NOMO-1 treated with dmso at 0.1 percent for 144 hours (cell line): ENCODE measurements around the gene ARRDC1.
"Not testable (repeated sequence)": the region's sequence is repeated elsewhere in the genome, so short reads cannot be mapped to it uniquely, and the experiment has no call there.

Experiments
- DNase-seq: peaks from one replicate; lab custom pipeline; 2025; ENCODE audit not compliant: unreplicated experiment; lab: John Stamatoyannopoulos, UW

The ARRDC1 gene

GRCh38 chr9:137611623-137612609 lies 6.4 kb downstream of the ARRDC1 start:
- no peak for DNase-seq

DNA sequence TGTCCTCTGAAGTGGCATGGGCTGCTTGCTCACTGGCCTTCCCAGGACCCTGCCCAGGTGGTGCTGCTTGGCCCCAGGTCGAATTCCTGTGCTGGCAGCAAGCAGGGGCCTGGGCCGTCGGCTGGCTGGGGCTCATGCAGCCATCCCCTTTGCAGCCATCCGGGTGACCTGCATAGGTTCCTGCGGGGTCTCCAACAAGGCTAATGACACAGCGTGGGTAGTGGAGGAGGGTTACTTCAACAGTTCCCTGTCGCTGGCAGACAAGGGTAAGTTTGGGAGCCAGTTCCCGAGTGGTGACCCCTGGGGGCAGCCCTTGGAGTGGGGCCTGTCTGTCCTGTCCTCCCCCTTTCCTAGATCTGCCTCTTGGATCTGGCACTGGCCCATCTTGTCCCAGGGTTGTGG lies 7.3 kb downstream of the ARRDC1 start:
- DNase-seq, result no peak

- no peak for DNase-seq
Observed at GRCh38 chr9:137613259-137613658, 7.8 kb downstream of the ARRDC1 start.

DNA sequence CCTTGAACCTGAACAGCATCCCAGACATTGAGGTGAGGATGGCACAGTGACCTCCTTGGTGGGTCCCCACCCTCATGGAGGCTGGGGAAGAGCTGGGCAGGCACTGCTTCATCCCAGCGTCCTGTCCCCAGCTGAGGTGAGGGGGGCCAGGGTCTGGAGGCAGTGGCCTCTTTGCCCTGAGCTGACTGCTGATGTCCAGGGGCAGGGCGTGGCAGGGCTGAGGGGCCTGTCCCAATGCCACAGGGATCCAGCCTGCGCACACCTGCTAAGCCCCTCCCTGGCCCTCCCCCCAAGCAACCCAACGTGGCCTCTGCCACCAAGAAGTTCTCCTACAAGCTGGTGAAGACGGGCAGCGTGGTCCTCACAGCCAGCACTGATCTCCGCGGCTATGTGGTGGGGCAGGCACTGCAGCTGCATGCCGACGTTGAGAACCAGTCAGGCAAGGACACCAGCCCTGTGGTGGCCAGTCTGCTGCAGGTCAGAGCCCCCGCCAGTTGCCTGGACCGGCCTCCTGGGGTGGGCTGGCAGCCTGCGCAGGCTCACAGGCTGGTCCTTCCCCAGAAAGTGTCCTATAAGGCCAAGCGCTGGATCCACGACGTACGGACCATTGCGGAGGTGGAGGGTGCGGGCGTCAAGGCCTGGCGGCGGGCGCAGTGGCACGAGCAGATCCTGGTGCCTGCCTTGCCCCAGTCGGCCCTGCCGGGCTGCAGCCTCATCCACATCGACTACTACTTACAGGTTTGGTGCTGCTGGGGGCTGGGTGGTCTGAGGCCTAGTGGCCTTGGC lies 8.4 kb downstream of the ARRDC1 start:
- DNase-seq, result no peak

- DNase-seq, result no peak
Observed at GRCh38 chr9:137614631-137615386, 9.3 kb downstream of the ARRDC1 start.

DNA sequence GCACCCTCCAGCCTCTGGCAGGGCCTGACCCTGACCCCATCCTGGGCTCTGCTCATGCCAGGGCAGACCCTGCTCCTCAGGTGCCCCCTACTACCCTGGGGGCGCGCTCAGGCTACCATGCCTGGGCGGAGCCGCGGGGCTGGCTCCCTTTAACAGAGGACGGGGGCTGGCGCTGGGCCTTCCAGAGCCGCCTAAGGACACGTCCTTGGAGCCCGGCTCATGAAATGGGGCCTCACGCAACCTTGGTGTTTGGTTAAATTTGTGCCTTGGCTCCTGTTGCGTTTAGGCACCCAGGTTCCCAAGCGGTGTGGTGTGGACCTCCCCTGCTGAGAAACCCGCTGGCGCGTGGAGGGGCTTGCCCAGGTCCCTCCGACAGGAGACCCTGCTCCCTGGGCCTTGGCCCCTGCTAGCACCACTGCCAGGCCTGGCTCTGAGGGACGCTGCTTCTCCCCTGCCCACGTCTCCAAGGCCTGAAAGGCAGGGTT lies 9.9 kb downstream of the ARRDC1 start:
- no peak for DNase-seq

GRCh38 chr9:137618105-137619067 lies 12.9 kb downstream of the ARRDC1 start, which contains the start of gene EHMT1:
Gene EHMT1 (plus strand): TSS chr9:137619005. CDS start chr9:137619029, 24 bp downstream.
- peak; percentile 78 for DNase-seq

- no peak for DNase-seq
Observed at GRCh38 chr9:137619240-137620047, 14.0 kb downstream of the ARRDC1 start.

DNA sequence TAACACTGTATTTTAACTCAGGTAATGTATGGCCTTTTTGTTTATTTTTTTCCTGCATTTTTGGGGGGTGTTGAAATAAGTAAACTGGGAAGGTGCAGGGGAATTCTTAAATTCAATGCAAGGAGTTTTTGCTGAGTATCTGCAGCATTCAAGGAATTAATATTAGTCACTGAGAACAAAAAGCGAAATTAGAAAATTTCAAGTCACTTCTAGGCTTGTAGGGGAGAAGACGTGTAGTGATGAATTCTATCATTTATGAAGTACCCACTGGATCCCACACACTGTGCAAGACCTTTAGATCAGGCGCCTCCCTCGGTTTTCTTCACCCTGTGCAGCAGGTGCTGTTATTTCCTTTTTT lies 14.5 kb downstream of the ARRDC1 start:
- no peak for DNase-seq

- no peak for DNase-seq
Observed at GRCh38 chr9:137620581-137620980, 15.1 kb downstream of the ARRDC1 start.

DNA sequence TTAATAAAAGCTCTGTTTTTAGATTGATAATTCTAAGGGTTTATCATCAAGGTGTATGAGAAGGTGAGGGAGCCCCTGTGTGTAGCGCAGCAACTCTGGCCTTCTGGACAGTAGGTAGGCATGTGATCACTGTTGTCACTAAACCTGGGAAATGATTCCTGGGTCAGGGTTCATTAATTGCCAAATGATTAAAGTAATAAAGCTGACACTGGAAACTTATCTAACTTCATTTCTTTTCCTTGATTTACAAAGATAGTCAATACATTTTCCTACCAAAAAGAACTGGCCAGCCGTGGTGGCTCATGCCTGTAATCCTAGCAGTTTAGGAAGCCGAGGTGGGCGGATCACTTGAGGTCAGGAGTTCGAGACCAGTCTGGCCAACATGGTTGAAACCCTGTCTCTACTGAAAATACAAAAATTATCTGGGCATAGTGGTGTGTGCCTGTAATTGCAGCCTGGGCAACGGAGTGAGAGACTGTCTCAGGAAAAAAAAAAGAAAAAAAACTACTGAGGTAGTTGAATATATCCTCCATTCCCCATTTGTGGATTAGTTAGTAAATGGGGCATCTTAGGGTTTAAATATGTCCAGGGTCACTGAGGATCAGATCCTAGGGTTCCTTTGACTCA lies 15.8 kb downstream of the ARRDC1 start:
- DNase-seq, result no peak

DNA sequence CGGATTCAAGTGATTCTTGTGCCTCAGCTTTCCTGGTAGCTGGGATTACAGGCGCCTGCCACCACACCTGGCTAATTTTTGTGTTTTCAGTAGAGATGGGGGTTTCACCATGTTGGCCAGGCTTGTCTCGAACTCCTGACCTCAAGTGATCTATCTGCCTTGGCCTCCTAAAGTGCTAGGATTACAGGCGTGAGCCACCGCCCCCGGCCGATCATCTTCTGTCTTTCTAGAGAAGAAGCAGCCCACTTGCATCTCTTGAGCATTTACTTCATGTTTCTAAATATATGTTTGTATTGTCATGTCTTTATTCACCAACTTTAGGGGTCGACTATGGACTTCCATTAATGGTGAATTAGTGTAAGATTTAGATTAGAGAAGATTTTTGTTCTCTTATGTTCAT lies 16.7 kb downstream of the ARRDC1 start:
- DNase-seq, result not testable (repeated sequence)

DNA sequence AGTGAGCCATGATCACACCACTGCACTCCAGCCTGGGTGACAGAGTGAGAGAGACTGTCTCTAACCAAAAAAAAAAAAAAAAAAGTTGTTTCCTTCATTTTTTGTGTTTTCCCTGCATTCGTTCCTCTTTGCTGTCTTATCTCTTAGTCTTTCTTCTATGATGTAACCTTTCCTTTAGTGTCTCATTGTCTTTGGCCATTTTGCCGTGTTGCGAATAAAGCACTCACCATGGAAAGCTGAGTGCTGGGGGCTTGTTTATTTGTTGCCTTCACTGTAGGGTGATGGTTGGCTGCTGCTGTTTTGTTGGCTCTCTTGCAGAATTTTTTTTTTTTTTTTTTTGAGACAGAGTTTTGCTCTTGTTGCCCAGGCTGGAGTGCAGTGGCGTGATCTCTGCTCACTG lies 21.0 kb downstream of the ARRDC1 start:
- DNase-seq, result no peak

- not testable (repeated sequence) for DNase-seq
Observed at GRCh38 chr9:137627406-137627805, 21.9 kb downstream of the ARRDC1 start.

DNA sequence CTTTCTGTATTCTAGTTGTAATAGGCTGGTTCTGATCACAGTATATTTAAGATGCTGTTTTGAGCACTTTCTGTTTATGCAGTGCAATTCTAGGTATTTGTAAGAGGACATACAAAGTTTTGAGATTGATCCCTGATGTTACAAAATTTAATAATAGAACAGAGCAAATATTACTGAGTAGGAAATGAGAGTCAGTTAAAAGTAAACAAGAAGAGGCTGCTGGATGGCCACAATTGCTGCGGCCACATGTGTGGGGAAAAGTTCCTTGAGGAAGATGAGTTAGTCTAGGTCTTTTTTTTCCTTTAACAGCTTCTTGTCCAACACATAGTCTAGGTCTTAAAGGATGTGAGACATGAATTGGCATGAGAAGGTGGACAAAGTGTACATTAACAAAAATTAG lies 24.6 kb downstream of the ARRDC1 start:
- DNase-seq, result no peak

DNA sequence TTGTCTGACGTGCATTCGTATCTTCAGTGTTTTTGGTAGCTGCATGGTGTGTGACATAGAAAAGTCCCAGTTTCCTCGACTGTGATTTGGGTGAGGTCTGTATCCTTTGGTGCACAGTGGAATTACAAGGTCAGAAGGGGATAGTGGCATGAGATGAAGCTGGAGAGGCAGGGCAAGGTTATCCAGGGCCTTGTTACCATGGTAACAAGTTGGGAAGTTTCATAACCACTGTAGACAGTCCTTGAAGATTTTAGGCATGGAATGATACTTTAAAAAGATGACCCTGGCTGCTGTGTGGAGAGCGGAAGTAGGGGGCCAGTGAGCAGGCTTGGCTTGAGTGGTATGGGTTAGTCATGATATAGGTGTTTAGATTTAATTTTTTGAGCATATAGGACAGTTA lies 25.2 kb downstream of the ARRDC1 start:
- no peak for DNase-seq

- DNase-seq, result no peak
Observed at GRCh38 chr9:137631345-137632229, 26.1 kb downstream of the ARRDC1 start.
